ENCODE results near the gene KHDC3L. TPM values are rescaled to one million over a fixed set of nuclear protein-coding genes. Genes with fewer than 3 reads are reported as not detected.

Gene KHDC3L
- total RNA-seq, 1 donor from 2014 or later: not detected

Other genes with a start within 250 kb of the KHDC3L start
- gene KHDC1L, start 137.2 kb upstream of the KHDC3L start, total RNA-seq: not detected
- gene KHDC1, start 99.5 kb upstream of the KHDC3L start, total RNA-seq: 1.5 TPM
- gene DPPA5, start 8.4 kb upstream of the KHDC3L start, total RNA-seq: not detected
- not detected for gene OOEP, start 7.2 kb downstream of the KHDC3L start, total RNA-seq
- 0.94 TPM for gene DDX43, start 32.2 kb downstream of the KHDC3L start, total RNA-seq
- gene CGAS, start 89.6 kb downstream of the KHDC3L start, total RNA-seq: 5.2 TPM
- 42.5 TPM for gene MTO1, start 99.1 kb downstream of the KHDC3L start, total RNA-seq
- 10,940 TPM for gene EEF1A1, start 158.4 kb downstream of the KHDC3L start, total RNA-seq